ENCODE data around the gene C15orf62.
A peak's percentile ranks its signal among the peaks of the same experiment; 100 is the strongest.

Gene C15orf62

GRCh38 chr15:40755812-40756208 is 14.0 kb upstream of the C15orf62 start:
- no peak for DNase-seq

GRCh38 chr15:40756938-40757337 is 12.8 kb upstream of the C15orf62 start:
- DNase-seq, result no peak

GRCh38 chr15:40759961-40760360 is 9.8 kb upstream of the C15orf62 start:
- no peak for DNase-seq

- peak in 20 of 51 donors; percentile 17 to 55 (median 26) for DNase-seq
Measured at GRCh38 chr15:40762919-40763800, 6.6 kb upstream of the C15orf62 start.

GRCh38 chr15:40763801-40764628 is 5.8 kb upstream of the C15orf62 start, which contains the start of gene GCHFR:
Gene GCHFR, plus strand, starts transcription at chr15:40764068. Its CDS starts 113 bp downstream, at chr15:40764181.
- DNase-seq, result peak in 28 of 51 donors; percentile 15 to 69 (median 46)

- peak in 1 of 51 donors; percentile 13 for DNase-seq
Measured at GRCh38 chr15:40764629-40765103, 5.1 kb upstream of the C15orf62 start.

GRCh38 chr15:40766194-40766815 is 3.5 kb upstream of the C15orf62 start:
- DNase-seq, result no peak

- peak in 1 of 51 donors; percentile 14 for DNase-seq
Measured at GRCh38 chr15:40766906-40767837, 2.6 kb upstream of the C15orf62 start.

- DNase-seq, result no peak
Measured at GRCh38 chr15:40767838-40768500, 1.8 kb upstream of the C15orf62 start.

- DNase-seq, result no peak
Measured at GRCh38 chr15:40768521-40769273, 1.1 kb upstream of the C15orf62 start.

- no peak for DNase-seq
Measured at GRCh38 chr15:40770147-40770721, 454 bp downstream of the C15orf62 start.

- no peak for DNase-seq
Measured at GRCh38 chr15:40771242-40771641, 1.5 kb downstream of the C15orf62 start.

- peak in 10 of 51 donors; percentile 9 to 43 (median 14) for DNase-seq
Measured at GRCh38 chr15:40772014-40772413, 2.2 kb downstream of the C15orf62 start.

GRCh38 chr15:40773496-40773895 is 3.7 kb downstream of the C15orf62 start:
- no peak for DNase-seq

GRCh38 chr15:40773902-40774301 is 4.1 kb downstream of the C15orf62 start:
- DNase-seq, result no peak

- DNase-seq, result peak in 1 of 51 donors; percentile 3
Measured at GRCh38 chr15:40775007-40775406, 5.2 kb downstream of the C15orf62 start.

GRCh38 chr15:40775740-40776536 is 6.2 kb downstream of the C15orf62 start:
- DNase-seq, result no peak

All from hypothalamus (tissue), 51 donors.